Ovary (tissue), 9 donors: ENCODE results near the gene STIM2. TPM values are rescaled to one million over a fixed set of nuclear protein-coding genes. Genes with fewer than 3 reads are reported as not detected.

ENCODE experiments used
- DNase-seq, 5 donors: peaks; one replicate each; pipeline ENCODE4 v3.0.0-alpha.2; 2019 to 2020
- H3K27ac ChIP-seq, 2 donors: fragments of 200-600 bp; one replicate each; pipeline versions ENCODE4 v1.5.1 to v1.8.0; 2019 to 2022
- H3K27me3 ChIP-seq: fragments of 200-600 bp; one replicate; pipeline ENCODE4 v1.8.0; 2022
- H3K36me3 ChIP-seq: fragments of 200-600 bp; sonication (generic); one replicate; pipeline ENCODE4 v1.5.1; 2019
- H3K4me1 ChIP-seq: one replicate; pipeline ENCODE4 v1.8.1; 2013; ENCODE audit warnings: mild to moderate bottlenecking, moderate library complexity; ENCODE audit not compliant: insufficient read depth
- H3K4me3 ChIP-seq: fragments of 200-600 bp; sonication (generic); one replicate; pipeline ENCODE4 v1.5.1; 2017
- H3K9me3 ChIP-seq, 2 donors: fragments of 200-600 bp in 1 of 2; sonication (generic) in 1 of 2; one replicate each; pipeline versions ENCODE4 v1.5.1 to v1.8.1; 2013 to 2019; ENCODE audit warnings: mild to moderate bottlenecking in 1 of 2, moderate library complexity in 1 of 2
- EP300 ChIP-seq: sonication (generic); formaldehyde crosslinking; IDR thresholded peaks from one replicate; pipeline ENCODE4 v1.6.1; 2017; ENCODE audit warnings: antibody characterized with exemption
- POLR2A ChIP-seq: fragments of 450-650 bp; IDR thresholded peaks from one replicate; pipeline ENCODE4 v1.6.1; 2017; ENCODE audit warnings: antibody characterized with exemption, mild to moderate bottlenecking, moderate library complexity
- WGBS, 3 donors: extraction: QIAGEN DNeasy Blood & Tissue Kit in 1 of 3; methylation state at CpG; one replicate each; pipeline versions ENCODE4 v1.1.5 to v1.1.7; 2013 to 2017; 5-methylcytosine and 5-hydroxymethylcytosine counted together
- intact Hi-C, 4 donors: fragments of 100-400 bp; cut with DNase I; formaldehyde crosslinking; loops; one replicate each; pipeline versions ENCODE4 v1.11.0 to v1.15.1; 2022 to 2023
- polyA plus RNA-seq, 2 donors: library from polyadenylated mRNA; stranded (reverse); fragments of 200-250 nt in 1 of 2; fragments of 350-450 nt in 1 of 2; fragmentation: Illumina TruSeq in 1 of 2; extraction: RNeasy Lipid Tissue Mini Kit (QIAGEN cat#74804) in 1 of 2; gene quantifications; one replicate each; pipeline ENCODE4 v1.2.3, GENCODE V29; 2013 to 2014
- total RNA-seq, 7 donors: library from RNA; depleted of rRNA in 2 of 7; stranded (reverse); fragments of >200 nt in 2 of 7; fragmentation: NEBNext Ultra II Directional in 3 of 7; extraction: Animal tissue kit (Norgen Biotek cat#: 25700) in 3 of 7; gene quantifications; one replicate each; pipeline versions ENCODE4 v1.1.0 to v1.2.4, GENCODE V29; 2016 to 2023
- TF ChIP-seq, protein P1 (sequence below), 3 donors: fragments of 450-650 bp in 2 of 3; fragments of 200-600 bp in 1 of 3; IDR thresholded peaks; one replicate each; pipeline versions ENCODE4 v1.5.1 to v1.8.0; 2016 to 2022; ENCODE audit warnings: antibody characterized with exemption in 3 of 3, mild to moderate bottlenecking in 1 of 3
- donor health status: DM: no; HTN: no; CAD: no; lungs with moderate emphysema.
- donor health status: DM: no; HTN: no; CAD: no.
- donor health status: Bipolar disorder and iron deficiency.
- donor health status: DM: yes; HTN: yes; CAD: no.
- donor health status: DM: no; HTN: no; CAD: no.
- donor health status: DM: yes; HTN: yes; CAD: no.

Gene STIM2
- total and polyA plus RNA-seq, 9 donors = 24.0 to 47.9 (median 38.8) TPM

DNA sequence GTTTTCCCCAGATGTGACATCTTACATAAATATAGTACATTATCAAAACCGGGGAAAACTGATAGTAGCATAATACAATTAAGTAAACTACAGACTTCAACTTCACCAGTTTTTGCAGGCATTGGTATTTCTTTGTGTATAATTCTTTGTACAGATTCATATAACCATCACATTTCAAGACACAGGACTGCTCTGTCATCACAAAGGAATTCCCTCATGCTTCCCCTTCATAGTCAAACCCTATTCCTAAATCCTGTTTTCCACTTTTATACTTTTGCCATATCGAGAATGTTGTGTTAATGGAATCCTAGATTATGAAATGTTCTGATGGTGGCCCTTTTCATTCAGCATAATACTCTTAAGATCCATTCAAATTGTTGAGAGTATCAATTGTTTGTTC lies 36.0 kb downstream of the STIM2 start:
- WGBS, 3 donors = 52 to 60% (median 55%) methylated on average over 2 of the region's 2 CpGs
- intact Hi-C loops = no loop called here
- H3K4me1 ChIP-seq = peaks cover 1% of the 10 kb centered on the region

DNA sequence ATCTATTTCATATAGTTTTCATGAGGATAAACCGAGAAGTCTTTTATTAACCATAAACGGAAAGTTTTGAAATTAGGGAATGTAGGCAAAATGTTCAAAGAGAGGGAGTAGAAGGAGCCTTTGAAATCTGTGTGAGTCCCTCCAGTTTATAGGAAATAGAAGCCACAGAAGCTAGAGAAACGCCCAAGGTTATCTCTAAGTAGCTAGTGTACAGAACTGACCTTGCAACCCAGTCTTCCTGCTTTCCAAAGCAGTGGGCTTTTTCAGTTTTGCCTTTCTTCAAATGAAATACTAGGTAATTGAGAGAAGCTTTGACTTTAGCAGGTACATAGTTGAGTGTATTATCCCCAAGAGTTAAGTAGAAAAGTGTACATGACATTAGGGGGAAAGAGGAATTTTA lies 39.4 kb downstream of the STIM2 start:
- no peak for DNase-seq
- Histone ChIP-seq H3K27ac (no peak overlapping the region), H3K27me3 (no peaks in the 10 kb centered on the region), H3K4me3 (no peak overlapping the region), H3K9me3 (no peaks in the 10 kb centered on the region), H3K36me3 (no peaks in the 10 kb centered on the region), H3K4me1 (peaks cover 1% of the 10 kb centered on the region)
- TF ChIP-seq POLR2A (no peak), EP300 (no peak)
- TF ChIP-seq, protein P1, sequence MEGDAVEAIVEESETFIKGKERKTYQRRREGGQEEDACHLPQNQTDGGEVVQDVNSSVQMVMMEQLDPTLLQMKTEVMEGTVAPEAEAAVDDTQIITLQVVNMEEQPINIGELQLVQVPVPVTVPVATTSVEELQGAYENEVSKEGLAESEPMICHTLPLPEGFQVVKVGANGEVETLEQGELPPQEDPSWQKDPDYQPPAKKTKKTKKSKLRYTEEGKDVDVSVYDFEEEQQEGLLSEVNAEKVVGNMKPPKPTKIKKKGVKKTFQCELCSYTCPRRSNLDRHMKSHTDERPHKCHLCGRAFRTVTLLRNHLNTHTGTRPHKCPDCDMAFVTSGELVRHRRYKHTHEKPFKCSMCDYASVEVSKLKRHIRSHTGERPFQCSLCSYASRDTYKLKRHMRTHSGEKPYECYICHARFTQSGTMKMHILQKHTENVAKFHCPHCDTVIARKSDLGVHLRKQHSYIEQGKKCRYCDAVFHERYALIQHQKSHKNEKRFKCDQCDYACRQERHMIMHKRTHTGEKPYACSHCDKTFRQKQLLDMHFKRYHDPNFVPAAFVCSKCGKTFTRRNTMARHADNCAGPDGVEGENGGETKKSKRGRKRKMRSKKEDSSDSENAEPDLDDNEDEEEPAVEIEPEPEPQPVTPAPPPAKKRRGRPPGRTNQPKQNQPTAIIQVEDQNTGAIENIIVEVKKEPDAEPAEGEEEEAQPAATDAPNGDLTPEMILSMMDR (IDR thresholded peaks at IDR 0.05) = no peak
- intact Hi-C loops = no loop called here
- WGBS, 3 donors = 11 to 28% (median 11%) methylated on average over 3 of the region's 3 CpGs

More for the DNA sequence above, 36.0 kb downstream of the STIM2 start:
- Histone ChIP-seq H3K27me3 (no peaks in the 10 kb centered on the region), H3K4me3 (no peak overlapping the region), H3K9me3 (no peaks in the 10 kb centered on the region), H3K36me3 (no peaks in the 10 kb centered on the region), H3K27ac (no peak overlapping the region)
- no peak for DNase-seq
- TF ChIP-seq POLR2A = no peak
- TF ChIP-seq, protein P1 (IDR thresholded peaks at IDR 0.05) = no peak
- no peak for TF ChIP-seq EP300

DNA sequence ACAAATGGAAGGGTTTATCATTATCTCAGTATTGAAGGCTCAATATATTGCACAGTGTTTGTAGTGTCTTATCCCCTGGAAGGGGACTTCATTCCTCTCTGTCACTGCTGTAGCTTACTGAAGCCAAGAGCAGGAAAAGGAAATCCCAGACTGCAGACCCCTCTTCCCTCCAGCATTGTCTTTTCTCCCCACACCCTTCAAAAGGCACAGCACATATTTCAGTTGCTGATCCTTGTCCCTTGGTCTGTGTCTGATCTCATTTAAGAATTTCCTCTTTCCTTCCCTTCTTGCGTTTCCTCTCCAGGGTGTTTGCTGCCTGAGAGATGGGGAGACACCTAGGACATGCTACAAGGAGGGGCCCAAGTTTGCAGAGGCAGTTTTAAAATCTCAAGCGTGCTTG lies 40.1 kb downstream of the STIM2 start:
- TF ChIP-seq EP300 = no peak
- TF ChIP-seq, protein P1 (IDR thresholded peaks at IDR 0.05) = no peak
- TF ChIP-seq POLR2A = no peak
- intact Hi-C loops = no loop called here
- H3K36me3 ChIP-seq = no peaks in the 10 kb centered on the region
- no peak for DNase-seq
- no peak overlapping the region for H3K4me3 ChIP-seq
- no peaks in the 10 kb centered on the region for H3K27me3 ChIP-seq
- peaks cover 3% of the 10 kb centered on the region for H3K4me1 ChIP-seq
- no peak overlapping the region for H3K27ac ChIP-seq
- WGBS, 3 donors = 87 to 92% (median 89%) methylated on average over 2 of the region's 2 CpGs
- no peaks in the 10 kb centered on the region for H3K9me3 ChIP-seq

DNA sequence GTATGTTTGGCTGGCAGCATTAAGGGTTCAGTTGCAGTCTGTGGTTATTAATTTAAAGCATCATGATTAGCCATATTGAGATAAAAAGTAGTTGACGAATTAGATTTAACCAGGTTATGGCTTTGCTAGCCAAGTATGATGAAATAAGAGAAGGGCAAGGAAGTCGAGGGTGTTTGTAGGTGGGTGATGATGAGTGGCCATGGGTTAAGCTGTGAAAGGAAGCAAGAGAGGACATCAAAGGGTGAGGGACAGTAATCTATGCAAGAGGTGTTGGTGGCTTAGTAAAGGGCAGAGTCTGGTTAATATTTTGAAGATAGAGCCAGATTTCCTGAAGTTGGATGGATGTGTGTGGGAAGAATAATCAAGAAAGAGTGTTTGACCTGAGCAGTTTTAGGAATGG lies 44.5 kb downstream of the STIM2 start:
- intact Hi-C loops = no loop called here
- TF ChIP-seq POLR2A = no peak
- TF ChIP-seq EP300 = no peak
- TF ChIP-seq, protein P1 (IDR thresholded peaks at IDR 0.05) = no peak
- no peak for DNase-seq
- Histone ChIP-seq H3K36me3 (no peaks in the 10 kb centered on the region), H3K9me3 (no peaks in the 10 kb centered on the region), H3K4me3 (no peak overlapping the region), H3K27ac (no peak overlapping the region), H3K27me3 (no peaks in the 10 kb centered on the region), H3K4me1 (peaks cover 11% of the 10 kb centered on the region)
- WGBS, 3 donors = 74 to 78% (median 75%) methylated on average over 2 of the region's 2 CpGs
